GM23248 (cell line): ENCODE data around the gene ZW10. TPM values are rescaled to one million over a fixed set of nuclear protein-coding genes. Genes with fewer than 3 reads are reported as not detected.
A peak's percentile ranks its signal among the peaks of the same experiment; 100 is the strongest.

Source experiments
- DNase-seq: peaks from one replicate; pipeline ENCODE4 v3.0.0-alpha.2; 2015
- H2AFZ ChIP-seq: fragments of 200-600 bp; sonication (generic); 2 replicates; pipeline ENCODE4 v1.6.1; 2016; ENCODE audit warnings: antibody characterized with exemption
- H3F3A ChIP-seq: fragments of 200-600 bp; sonication (generic); 2 replicates; pipeline ENCODE4 v1.6.1; 2016; ENCODE audit warnings: mild to moderate bottlenecking, antibody characterized with exemption, mixed run types; ENCODE audit not compliant: insufficient read depth
- H3K27ac ChIP-seq: fragments of 200-600 bp; sonication (generic); 2 replicates; pipeline ENCODE4 v1.5.1; 2016; ENCODE audit warnings: mild to moderate bottlenecking
- H3K27me3 ChIP-seq: fragments of 200-600 bp; sonication (generic); replicated peaks from 2 replicates; pipeline ENCODE4 v1.6.1; 2016; ENCODE audit warnings: mild to moderate bottlenecking; ENCODE audit not compliant: insufficient read depth
- H3K36me3 ChIP-seq: fragments of 200-600 bp; sonication (generic); 2 replicates; pipeline ENCODE4 v1.6.1; 2016; ENCODE audit warnings: low read depth, mild to moderate bottlenecking
- H3K4me1 ChIP-seq: fragments of 200-600 bp; sonication (generic); 2 replicates; pipeline ENCODE4 v1.6.1; 2016; ENCODE audit warnings: mild to moderate bottlenecking; ENCODE audit not compliant: insufficient read depth
- H3K4me2 ChIP-seq: fragments of 200-600 bp; sonication (generic); one replicate; pipeline ENCODE4 v1.6.1; 2016; ENCODE audit warnings: mild to moderate bottlenecking; ENCODE audit not compliant: unreplicated experiment
- H3K4me3 ChIP-seq: fragments of 200-600 bp; sonication (generic); 2 replicates; pipeline ENCODE4 v1.5.1; 2016; ENCODE audit warnings: mild to moderate bottlenecking
- H3K79me2 ChIP-seq: fragments of 200-600 bp; sonication (generic); 2 replicates; pipeline ENCODE4 v1.6.1; 2016; ENCODE audit warnings: mild to moderate bottlenecking; ENCODE audit not compliant: insufficient read depth
- H3K9ac ChIP-seq: fragments of 200-600 bp; sonication (generic); 2 replicates; pipeline ENCODE4 v1.6.1; 2016; ENCODE audit warnings: mild to moderate bottlenecking
- H3K9me2 ChIP-seq: fragments of 200-600 bp; sonication (generic); 2 replicates; pipeline ENCODE4 v1.6.1; 2016; ENCODE audit warnings: mixed run types, mild to moderate bottlenecking, moderate library complexity; ENCODE audit not compliant: insufficient read depth
- H3K9me3 ChIP-seq: fragments of 200-600 bp; sonication (generic); one replicate; pipeline ENCODE4 v1.6.1; 2017; ENCODE audit warnings: low read depth
- H4K20me1 ChIP-seq: fragments of 200-600 bp; sonication (generic); 2 replicates; pipeline ENCODE4 v1.6.0; 2016; ENCODE audit not compliant: insufficient read depth
- EZH2 ChIP-seq: fragments of 200-600 bp; sonication (generic); IDR thresholded peaks from 2 replicates; pipeline ENCODE4 v1.6.1; 2018; ENCODE audit warnings: antibody characterized with exemption, mild to moderate bottlenecking; ENCODE audit not compliant: insufficient read depth, poor library complexity, severe bottlenecking
- EZH2phosphoT487 ChIP-seq: fragments of 200-600 bp; sonication (generic); IDR thresholded peaks from 2 replicates; pipeline ENCODE4 v1.6.1; 2018; ENCODE audit warnings: antibody characterized with exemption, moderate library complexity, mild to moderate bottlenecking, low read depth; ENCODE audit not compliant: insufficient read depth
- WGBS, 2 experiments: methylation state at CpG; one replicate each; pipeline ENCODE4 v1.1.6; 2015 to 2017; ENCODE audit warnings: low lambda C conversion rate in 2 of 2, low coverage in 1 of 2; ENCODE audit errors: missing lambda C conversion rate in 2 of 2; 5-methylcytosine and 5-hydroxymethylcytosine counted together
- in situ Hi-C: fragments of 300-500 bp; cut with MboI; formaldehyde crosslinking; loops from 2 replicates; pipeline ENCODE4 v1.15.0; 2020
- polyA plus RNA-seq: library from polyadenylated mRNA; unstranded; fragments of >200 nt; fragmentation: Nextera tagmentation; extraction: Ambion mirVana; gene quantifications from 2 replicates; pipeline ENCODE4 v1.2.1, GENCODE V29; 2016
- total RNA-seq: library from RNA; depleted of rRNA; stranded (reverse); fragments of >200 nt; shearing (Covaris generic); gene quantifications from 2 replicates; pipeline ENCODE4 v1.2.3, GENCODE V29; 2014

ZW10 gene
- total and polyA plus RNA-seq, 2 experiments from 2014 or later: 18.0 to 21.6 TPM

- DNase-seq: no peak
Observed at GRCh38 chr11:113781682-113782081, 8.2 kb upstream of the ZW10 start.

GRCh38 chr11:113779496-113779895 lies 6.0 kb upstream of the ZW10 start, which contains the start of gene CLDN25:
Gene CLDN25 (plus strand): TSS chr11:113779796. CDS start chr11:113779796, 0 bp downstream.
- Histone ChIP-seq H3K4me2 (no peak within 1 kb of the TSS), H3K36me3 (no peaks in the 10 kb centered on the region), H3K27me3 (peaks cover 32% of the 10 kb centered on the region; the same call in 1 of the 2 replicates), H3K9me3 (no peaks in the 10 kb centered on the region), H2AFZ (no peak within 1 kb of the TSS), H3K4me3 (no peak within 1 kb of the TSS), H3K9ac (no peak within 1 kb of the TSS), H3K79me2 (no peaks in the 10 kb centered on the region), H4K20me1 (no peaks in the 10 kb centered on the region), H3K4me1 (peaks cover 3% of the 10 kb centered on the region), H3F3A (peaks cover 7% of the 10 kb centered on the region; the same call in 1 of the 2 replicates), H3K9me2 (no peaks in the 10 kb centered on the region), H3K27ac (no peak within 1 kb of the TSS)
- in situ Hi-C loops: no loop called here
- 43 to 47% methylated on average over 4 of the region's 4 CpGs for WGBS, 2 experiments
- TF ChIP-seq EZH2: no peak
- no peak for TF ChIP-seq EZH2phosphoT487
- no peak for DNase-seq

More at GRCh38 chr11:113781682-113782081, 8.2 kb upstream of the ZW10 start:
- TF ChIP-seq EZH2phosphoT487 (no peak), EZH2 (no peak)
- in situ Hi-C loops: no loop called here
- H4K20me1 ChIP-seq: no peaks in the 10 kb centered on the region
- no peak overlapping the region for H3K4me2 ChIP-seq
- H3F3A ChIP-seq: peaks cover 7% of the 10 kb centered on the region; the same call in 1 of the 2 replicates
- H3K9me2 ChIP-seq: no peaks in the 10 kb centered on the region
- H3K36me3 ChIP-seq: no peaks in the 10 kb centered on the region
- H3K9me3 ChIP-seq: no peaks in the 10 kb centered on the region
- 55 to 57% methylated on average over 5 of the region's 5 CpGs for WGBS, 2 experiments
- H3K27me3 ChIP-seq: peaks cover 20% of the 10 kb centered on the region; the same call in 1 of the 2 replicates
- peaks cover 3% of the 10 kb centered on the region for H3K4me1 ChIP-seq
- H3K79me2 ChIP-seq: no peaks in the 10 kb centered on the region
- H2AFZ ChIP-seq: no peak overlapping the region
- H3K9ac ChIP-seq: no peak overlapping the region
- H3K4me3 ChIP-seq: no peak overlapping the region
- no peak overlapping the region for H3K27ac ChIP-seq

- H3K9me2 ChIP-seq: no peaks in the 10 kb centered on the region
- H3K79me2 ChIP-seq: peaks cover 2% of the 10 kb centered on the region
- DNase-seq: peak; percentile 83
- H3K36me3 ChIP-seq: no peaks in the 10 kb centered on the region
- H3K27me3 ChIP-seq: peaks cover 32% of the 10 kb centered on the region; the same call in 1 of the 2 replicates
- H3K4me1 ChIP-seq: peaks cover 3% of the 10 kb centered on the region
- H3K4me3 ChIP-seq: peak overlapping the region; percentile 38
- H3F3A ChIP-seq: peaks cover 7% of the 10 kb centered on the region; the same call in 1 of the 2 replicates
- 36 to 38% methylated on average over 11 of the region's 11 CpGs for WGBS, 2 experiments
- no peak overlapping the region for H3K9ac ChIP-seq
- no peaks in the 10 kb centered on the region for H3K9me3 ChIP-seq
- peak overlapping the region; percentile 18; the same call in 1 of the 2 replicates for H2AFZ ChIP-seq
- no peaks in the 10 kb centered on the region for H4K20me1 ChIP-seq
- H3K27ac ChIP-seq: no peak overlapping the region
- H3K4me2 ChIP-seq: peak overlapping the region; percentile 34
- TF ChIP-seq EZH2 (no peak), EZH2phosphoT487 (no peak)
- in situ Hi-C loops: no loop called here
Observed at GRCh38 chr11:113778111-113778910, 4.8 kb upstream of the ZW10 start.

GRCh38 chr11:113774174-113774503 lies 647 bp upstream of the ZW10 start:
- TF ChIP-seq EZH2phosphoT487 (no peak), EZH2 (no peak)
- DNase-seq: no peak
- Histone ChIP-seq H3K79me2 (peaks cover 41% of the 10 kb centered on the region), H3K27me3 (peaks cover 13% of the 10 kb centered on the region; the same call in 1 of the 2 replicates), H3K27ac (no peak overlapping the region), H3K4me1 (peaks cover 10% of the 10 kb centered on the region), H3K4me3 (peak overlapping the region; percentile 99), H2AFZ (peak overlapping the region; percentile 99), H3K4me2 (peak overlapping the region; percentile 77), H3K9me2 (no peaks in the 10 kb centered on the region), H3K9me3 (no peaks in the 10 kb centered on the region), H3F3A (peaks cover 11% of the 10 kb centered on the region; the same call in 1 of the 2 replicates), H3K9ac (peak overlapping the region; percentile 98), H3K36me3 (no peaks in the 10 kb centered on the region), H4K20me1 (no peaks in the 10 kb centered on the region)
- in situ Hi-C loops: no loop called here
- WGBS, 2 experiments: 2 to 4% methylated on average over 1 of the region's 1 CpG
